ENCODE measurements around the gene AIPL1. TPM values are rescaled to one million over a fixed set of nuclear protein-coding genes. Genes with fewer than 3 reads are reported as not detected.

AIPL1 gene
- total and polyA plus RNA-seq, 2 of the 13 experiments (the other 11 are each of a cell fraction or from before 2014, with no cell fraction given), result not detected

- TF ChIP-seq ATF6 (CRISPR knock-in tag; conservative IDR thresholded peaks at IDR 0.05) (no peak), ZNF605 (CRISPR knock-in tag; IDR thresholded peaks at IDR 0.05) (no peak), SRY (CRISPR knock-in tag; IDR thresholded peaks at IDR 0.05) (no peak), ZBTB7B (CRISPR knock-in tag; IDR thresholded peaks at IDR 0.05) (no peak)
These were observed 39.5 kb upstream of the AIPL1 start (continued) for GRCh38 chr17:6474376-6474775.

- peak; percentile 87 for FAIRE-seq
- Histone ChIP-seq H3K36me3 (replicated peaks in 1 of 2; ENCODE audit: control insufficient read depth in 1 of 2, insufficient read depth in 2 of 2, low read length in 2 of 2) (no peaks in the 10 kb centered on the region), H3K4me2 (ENCODE audit: low read depth, low read length) (no peak overlapping the region), H3K4me1 (ENCODE audit: insufficient read depth, low read length) (no peaks in the 10 kb centered on the region), H2AFZ (ENCODE audit: low read length) (no peak overlapping the region), H3K4me3 (replicated peaks in 1 of 3; ENCODE audit: insufficient read depth in 1 of 3, low read depth in 2 of 3, low read length in 3 of 3) (no peak overlapping the region), H3K27ac (ENCODE audit: extremely low read length, insufficient read depth, low read length) (no peak overlapping the region), H3K9me3 (ENCODE audit: low read length) (no peaks in the 10 kb centered on the region), H4K20me1 (ENCODE audit: insufficient read depth, low read length) (no peaks in the 10 kb centered on the region), H3K79me2 (ENCODE audit: insufficient read depth, low read length) (no peaks in the 10 kb centered on the region), H3K27me3 (ENCODE audit: control insufficient read depth in 1 of 2, insufficient read depth in 2 of 2, low read length in 2 of 2) (no peaks in the 10 kb centered on the region), H3K9ac (ENCODE audit: insufficient read depth, low read depth, low read length) (no peak overlapping the region)
- ChIA-PET CTCF (ENCODE audit: low intra/inter-chr PET ratio, low total read pairs) (interaction anchor here (0.8 kb wide), 2 partner anchors 175 to 532 kb away, joined by 5 read pairs; no protein-coding TSS in a partner anchor), POLR2A (no interaction called here)
- intact Hi-C loops (cut with micrococcal nuclease; ENCODE audit: unreplicated experiment), result loop anchor here (2.0 to 10.0 kb wide), 3 partner anchors 82 to 176 kb away; partner anchors contain the start of genes KIAA0753, PITPNM3 and TXNDC17
- no TSS peak for BruUV-seq (replicated peaks)
- ATAC-seq, result peak; percentile 88
- WGBS (ENCODE audit: low lambda C conversion rate), result 41% methylated on average over 11 of the region's 14 CpGs
- peak; percentile 50 for DNase-seq (ENCODE audit: low spot score)
- in situ Hi-C loops (cut with HindIII; ENCODE audit: extremely low pct_ligation_motif_present, low pct_unique_long_range_greater_than_20kb), result loop anchor here (5.0 kb wide), 1 partner anchor 169 kb away; the partner anchor contains the start of genes KIAA0753 and TXNDC17
- TF ChIP-seq ZSCAN20 (CRISPR knock-in tag; IDR thresholded peaks at IDR 0.05; ENCODE audit: borderline replicate concordance) (no peak), GATAD1 (CRISPR knock-in tag; IDR thresholded peaks at IDR 0.05) (peak; percentile 42; the same call in 1 of the 2 replicates), GABPA (IDR thresholded peaks at IDR 0.05; ENCODE audit: low read depth, low read length) (no peak), GABPA (CRISPR knock-in tag; IDR thresholded peaks at IDR 0.05; ENCODE audit: low read depth) (no peak), NFE2 (CRISPR knock-in tag; IDR thresholded peaks at IDR 0.05) (no peak), ZNF274 (CRISPR knock-in tag; IDR thresholded peaks at IDR 0.05) (0 out of 2 replicates have a peak, but pooled peaks have one; percentile 38), ZNF687 (CRISPR knock-in tag; IDR thresholded peaks at IDR 0.05) (peak; percentile 36), UBTF (CRISPR knock-in tag; IDR thresholded peaks at IDR 0.05) (no peak), ZBTB1 (CRISPR knock-in tag; IDR thresholded peaks at IDR 0.05; ENCODE audit: borderline replicate concordance) (no peak), SALL1 (CRISPR knock-in tag; IDR thresholded peaks at IDR 0.05) (peak; percentile 44; the same call in 1 of the 2 replicates), MAF1 (CRISPR knock-in tag; IDR thresholded peaks at IDR 0.05; ENCODE audit: borderline replicate concordance) (no peak)
These were observed 38.3 kb upstream of the AIPL1 start for GRCh38 chr17:6473128-6473767.
